Measurements from ENCODE around the gene KLHL26.
A peak's percentile ranks its signal among the peaks of the same experiment; 100 is the strongest.

The KLHL26 gene

GRCh38 chr19:18697680-18698079, 60.9 kb downstream of the KLHL26 start:
- no peak for DNase-seq

DNA sequence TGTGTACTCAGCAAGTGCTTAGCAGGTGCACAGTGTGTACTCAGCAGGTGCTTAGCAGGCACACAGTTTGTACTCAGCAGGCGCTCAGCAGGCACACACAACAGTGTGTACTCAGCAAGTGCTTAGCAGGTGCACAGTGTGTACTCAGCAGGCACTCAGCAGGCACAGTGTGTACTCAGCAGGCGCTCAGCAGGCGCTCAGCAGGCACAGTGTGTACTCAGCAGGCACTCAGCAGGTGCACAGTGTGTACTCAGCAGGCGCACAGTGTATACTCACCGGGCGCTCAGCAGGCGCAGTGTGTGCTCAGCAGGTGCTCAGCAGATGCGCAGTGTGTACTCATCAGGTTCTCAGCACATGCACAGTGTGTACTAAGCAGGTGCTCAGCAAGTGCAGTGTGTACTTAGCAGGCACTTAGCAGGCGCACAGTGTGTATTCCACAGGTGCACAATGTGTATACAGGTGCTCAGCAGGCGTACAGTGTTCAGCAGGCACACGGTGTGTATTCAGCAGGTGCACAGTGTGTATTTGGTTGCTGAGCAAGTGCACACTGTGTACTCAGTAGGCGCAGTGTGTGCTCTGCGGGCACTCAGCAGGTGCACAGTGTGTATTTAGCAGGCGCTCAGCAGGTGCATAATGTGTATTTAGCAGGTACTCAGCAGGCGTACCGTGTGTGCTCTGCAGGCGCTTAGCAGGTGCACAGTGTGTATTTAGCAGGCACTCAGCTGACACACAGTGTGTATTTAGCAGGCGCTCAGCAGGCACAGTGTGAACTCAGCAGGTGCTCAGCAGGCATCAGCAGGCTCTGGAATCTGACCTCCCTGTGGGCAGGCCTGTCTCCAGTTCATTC, 61.7 kb downstream of the KLHL26 start:
- DNase-seq = no peak

GRCh38 chr19:18699403-18700054, 62.7 kb downstream of the KLHL26 start:
- DNase-seq = no peak

DNA sequence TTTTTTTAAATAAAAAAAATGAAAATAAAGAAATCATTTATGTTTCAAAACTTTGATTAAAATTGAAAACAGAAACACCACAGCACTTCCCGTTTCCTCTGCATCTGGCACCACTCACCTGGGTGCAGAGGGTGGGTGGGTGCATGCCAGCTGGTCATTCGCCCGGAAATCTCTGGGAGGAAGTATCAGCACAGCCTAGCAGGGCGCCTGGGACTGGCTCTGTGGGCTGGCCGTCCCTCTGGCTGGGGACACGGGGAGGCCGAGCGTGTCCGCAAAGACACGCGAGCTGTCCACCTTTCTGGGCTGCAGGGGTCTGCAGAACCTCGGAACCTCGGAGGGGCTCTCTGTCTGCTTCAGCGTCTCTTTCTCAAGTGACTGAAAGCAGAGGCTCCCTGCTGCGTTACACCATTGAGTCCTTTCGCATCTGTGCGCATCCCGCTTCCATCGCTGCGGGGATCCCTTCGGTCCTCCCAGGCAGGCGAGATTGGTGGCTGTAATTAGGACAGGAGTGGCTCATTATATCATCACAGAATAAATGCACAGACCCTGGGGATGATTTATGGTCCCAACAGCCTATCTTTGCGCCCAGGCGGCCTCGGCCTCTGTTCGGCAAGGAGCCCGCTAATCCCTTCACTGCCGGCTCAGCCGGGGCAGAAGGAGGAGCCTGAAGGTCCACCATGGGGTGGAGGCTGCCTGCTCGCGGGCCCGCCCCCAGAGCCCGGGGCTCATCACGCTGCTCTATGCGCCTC, 63.8 kb downstream of the KLHL26 start:
- peak; percentile 35 for DNase-seq

- DNase-seq = no peak
These were observed 64.4 kb downstream of the KLHL26 start for GRCh38 chr19:18701250-18701608.

DNA sequence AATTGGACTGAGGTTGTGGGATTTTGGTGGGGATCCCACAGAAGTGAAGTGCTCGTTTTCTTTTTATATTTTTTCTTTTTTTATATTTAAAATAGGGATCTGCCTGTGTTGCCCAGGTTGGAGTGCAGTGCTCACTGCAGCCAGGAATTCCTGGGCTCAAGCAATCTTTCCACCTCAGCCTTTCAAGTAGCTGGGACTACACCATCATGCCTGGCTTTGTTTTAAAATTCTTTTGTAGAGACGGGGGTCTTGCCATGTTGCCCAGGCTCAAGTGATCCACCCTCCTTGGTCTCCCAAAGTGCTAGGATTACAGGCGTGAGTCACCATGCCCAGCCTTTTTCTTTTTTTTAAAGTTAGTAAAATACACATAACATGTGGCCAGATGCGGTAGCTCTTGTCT, 67.2 kb downstream of the KLHL26 start:
- DNase-seq = no peak

DNA sequence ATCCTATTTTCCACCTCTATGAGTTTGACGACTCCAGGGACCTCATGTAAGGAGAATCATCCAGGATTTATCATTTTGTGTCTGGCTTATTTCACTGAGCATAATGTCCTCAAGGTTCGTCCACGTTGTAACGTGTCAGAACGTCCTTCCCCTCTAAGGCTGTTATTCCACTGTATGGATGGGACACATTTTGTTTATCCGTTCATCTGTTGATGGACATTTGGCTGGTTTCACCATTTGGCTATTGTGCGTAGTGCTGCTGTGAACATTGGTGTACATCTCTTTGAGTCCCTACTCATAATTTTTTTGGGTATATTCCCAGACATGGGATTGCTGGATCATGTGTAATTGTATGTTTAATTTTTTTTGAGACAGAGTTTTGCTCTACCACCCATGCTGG, 68.1 kb downstream of the KLHL26 start:
- no peak for DNase-seq

DNA sequence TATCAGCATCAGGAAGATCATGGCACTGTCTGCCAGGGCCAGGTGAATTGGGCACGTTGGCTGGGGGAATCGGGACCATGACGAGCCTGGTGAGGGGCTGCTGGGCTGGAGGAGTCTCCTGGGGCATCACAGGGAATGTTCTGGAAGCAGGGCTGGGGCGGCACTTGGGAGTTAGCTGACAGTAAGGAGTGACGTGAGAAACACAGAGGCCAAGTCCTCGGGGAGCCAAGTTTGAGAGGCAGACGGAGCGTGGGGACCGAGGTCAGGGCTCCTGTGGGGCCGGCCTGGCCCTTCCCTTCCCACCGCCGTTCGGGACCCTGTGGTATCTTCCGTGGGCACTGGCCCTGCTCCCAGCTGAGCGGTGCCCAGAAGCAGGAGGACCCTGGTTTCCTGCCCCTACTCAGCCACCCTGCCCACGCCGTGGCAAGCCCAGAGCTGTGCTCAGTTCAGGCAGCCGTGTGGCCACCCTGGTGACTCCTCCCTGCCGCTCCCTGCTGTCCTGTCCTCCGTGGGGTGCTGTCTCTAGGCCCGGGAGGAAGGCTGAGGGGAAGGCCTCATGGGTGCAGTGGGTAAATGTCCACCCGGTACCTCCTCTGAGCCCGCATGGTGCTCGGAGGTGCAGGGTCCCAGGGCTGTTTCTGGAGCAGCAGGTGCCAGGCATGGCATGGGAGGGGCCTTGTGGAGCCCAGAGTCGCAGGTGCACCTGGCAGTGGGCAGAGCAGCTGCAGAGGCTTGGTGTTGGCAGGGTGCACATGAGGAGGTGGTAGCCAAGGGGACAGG, 71.8 kb downstream of the KLHL26 start:
- no peak for DNase-seq

GRCh38 chr19:18709546-18709945, 72.7 kb downstream of the KLHL26 start:
- DNase-seq = no peak

GRCh38 chr19:18710186-18710585, 73.4 kb downstream of the KLHL26 start:
- no peak for DNase-seq

GRCh38 chr19:18710996-18711751, 74.3 kb downstream of the KLHL26 start:
- DNase-seq = no peak

GRCh38 chr19:18711893-18712292, 75.1 kb downstream of the KLHL26 start:
- DNase-seq = no peak

GRCh38 chr19:18712981-18713380, 76.2 kb downstream of the KLHL26 start:
- DNase-seq = no peak

GRCh38 chr19:18713550-18714117, 76.8 kb downstream of the KLHL26 start:
- no peak for DNase-seq

- DNase-seq = no peak
These were observed 78.6 kb downstream of the KLHL26 start for GRCh38 chr19:18715416-18715815.

GRCh38 chr19:18716857-18717256, 80.0 kb downstream of the KLHL26 start:
- DNase-seq = no peak

DNA sequence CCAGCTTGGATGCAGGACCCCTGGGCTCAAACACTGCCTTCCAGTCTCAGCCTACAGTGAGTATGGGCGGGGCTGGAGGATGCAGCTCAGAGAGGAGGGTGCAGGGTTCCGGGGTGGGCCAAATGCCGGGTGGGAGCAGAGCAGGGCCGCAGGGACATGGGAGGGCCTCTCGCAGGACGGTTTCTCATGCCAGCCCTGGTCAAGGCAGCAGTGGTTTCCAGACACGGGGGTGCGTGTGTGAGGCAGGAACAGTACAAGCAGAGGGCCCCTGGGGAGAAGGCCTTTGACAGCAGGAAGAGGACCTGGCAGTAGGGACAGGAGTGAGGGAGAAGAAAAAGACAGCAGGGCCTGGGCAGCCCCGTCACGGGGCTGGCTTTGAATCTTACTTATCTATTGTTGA, 80.8 kb downstream of the KLHL26 start:
- no peak for DNase-seq

GRCh38 chr19:18718015-18718526, 81.2 kb downstream of the KLHL26 start:
- no peak for DNase-seq

DNA sequence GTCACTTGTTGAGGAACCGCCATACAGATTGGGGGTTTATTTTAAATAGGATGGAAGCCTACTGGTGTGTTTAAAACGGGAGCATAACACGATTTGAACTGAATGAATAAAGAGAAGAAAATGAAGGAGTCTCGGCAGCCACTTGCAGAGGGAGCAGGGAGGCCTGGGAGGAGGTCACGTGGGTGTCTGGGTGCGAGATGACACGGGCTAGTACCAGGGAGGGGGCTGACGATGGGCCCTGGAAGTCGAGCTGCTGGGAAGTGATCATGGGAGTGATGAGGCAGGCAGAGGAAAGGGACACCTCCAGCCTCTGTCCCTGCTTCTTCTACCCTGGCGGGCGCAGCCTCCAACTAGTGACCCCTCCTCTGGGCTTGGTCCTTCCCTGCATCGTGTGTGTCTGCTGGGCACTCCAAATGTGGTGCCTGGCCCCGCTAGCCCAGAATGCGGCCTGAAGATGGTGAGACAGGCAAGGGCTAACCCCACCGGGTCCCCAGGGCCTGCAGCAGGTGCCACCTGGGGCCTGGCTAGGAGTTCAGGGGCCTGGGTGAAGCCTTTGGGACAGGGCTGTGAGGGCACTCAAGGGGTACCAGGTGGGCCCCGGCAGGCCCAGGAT, 82.1 kb downstream of the KLHL26 start:
- DNase-seq = no peak

DNA sequence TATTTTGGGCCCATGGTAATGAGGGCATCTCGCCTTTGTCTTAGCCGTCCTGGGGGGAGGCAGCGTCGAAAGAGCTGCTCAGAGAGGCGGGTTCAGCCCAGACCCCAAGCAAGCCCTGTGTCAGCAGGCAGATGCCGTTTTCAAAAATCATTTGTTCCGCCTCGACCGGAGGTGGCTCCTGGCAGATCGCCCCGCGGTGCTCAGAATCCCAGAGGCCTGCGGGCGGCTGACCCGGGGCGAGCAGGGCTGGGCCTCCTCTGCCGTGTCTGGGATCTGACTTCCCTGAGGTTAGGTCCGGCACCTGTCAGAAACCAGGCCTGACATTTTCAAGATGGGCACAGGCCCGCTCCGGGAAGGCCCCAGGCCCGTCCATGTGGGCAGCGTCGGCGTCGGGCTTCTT, 82.7 kb downstream of the KLHL26 start:
- no peak for DNase-seq
